Measurements from ENCODE around the gene SUB1.

DNA sequence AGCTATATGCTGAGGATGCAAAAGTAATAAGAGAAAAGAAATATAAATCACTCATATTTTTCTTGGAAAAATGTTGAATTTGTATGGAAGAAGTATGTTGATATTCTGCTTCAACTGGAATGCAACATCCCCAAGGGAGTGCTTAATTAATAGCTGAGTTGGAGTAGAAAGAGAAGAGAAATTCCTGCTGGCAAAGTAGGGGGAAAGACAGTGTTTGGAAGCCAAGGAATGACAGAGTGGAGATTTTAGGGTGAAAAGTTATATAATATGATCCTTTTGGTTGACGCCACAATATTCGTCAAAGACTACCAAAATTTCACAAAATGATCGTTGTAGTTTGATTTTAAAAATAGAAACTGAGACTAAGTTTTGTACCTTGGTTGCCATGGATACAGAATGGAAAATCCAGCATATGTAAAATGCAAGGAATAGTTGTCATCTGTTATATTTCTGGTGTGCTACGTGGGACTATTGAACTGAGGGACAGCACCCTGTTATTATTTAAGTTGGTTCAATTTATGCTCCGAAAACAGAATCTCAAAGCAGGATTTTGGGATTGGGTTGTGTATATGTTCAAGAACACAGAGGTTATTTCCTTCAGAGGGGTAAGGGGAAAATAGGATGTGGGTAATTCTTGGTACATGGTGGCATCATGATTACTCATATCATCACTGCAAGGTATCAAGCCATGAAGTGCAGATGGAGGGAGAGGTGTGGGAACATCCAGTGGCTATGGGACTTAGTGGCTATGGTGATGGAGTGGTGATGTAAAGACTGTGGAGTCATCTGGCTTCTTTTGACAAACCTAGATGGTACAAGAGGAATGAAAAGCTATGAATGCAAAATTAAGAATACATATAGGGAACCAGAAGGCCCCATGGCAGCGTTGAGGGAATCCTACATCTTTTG, 61.0 kb downstream of the SUB1 start:
- TF ChIP-seq, protein P1, sequence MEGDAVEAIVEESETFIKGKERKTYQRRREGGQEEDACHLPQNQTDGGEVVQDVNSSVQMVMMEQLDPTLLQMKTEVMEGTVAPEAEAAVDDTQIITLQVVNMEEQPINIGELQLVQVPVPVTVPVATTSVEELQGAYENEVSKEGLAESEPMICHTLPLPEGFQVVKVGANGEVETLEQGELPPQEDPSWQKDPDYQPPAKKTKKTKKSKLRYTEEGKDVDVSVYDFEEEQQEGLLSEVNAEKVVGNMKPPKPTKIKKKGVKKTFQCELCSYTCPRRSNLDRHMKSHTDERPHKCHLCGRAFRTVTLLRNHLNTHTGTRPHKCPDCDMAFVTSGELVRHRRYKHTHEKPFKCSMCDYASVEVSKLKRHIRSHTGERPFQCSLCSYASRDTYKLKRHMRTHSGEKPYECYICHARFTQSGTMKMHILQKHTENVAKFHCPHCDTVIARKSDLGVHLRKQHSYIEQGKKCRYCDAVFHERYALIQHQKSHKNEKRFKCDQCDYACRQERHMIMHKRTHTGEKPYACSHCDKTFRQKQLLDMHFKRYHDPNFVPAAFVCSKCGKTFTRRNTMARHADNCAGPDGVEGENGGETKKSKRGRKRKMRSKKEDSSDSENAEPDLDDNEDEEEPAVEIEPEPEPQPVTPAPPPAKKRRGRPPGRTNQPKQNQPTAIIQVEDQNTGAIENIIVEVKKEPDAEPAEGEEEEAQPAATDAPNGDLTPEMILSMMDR (conservative IDR thresholded peaks at IDR 0.05; ENCODE audit: low read length) = no peak
- no peak for TF ChIP-seq EZH2phosphoT487 (IDR thresholded peaks at IDR 0.05; ENCODE audit: borderline replicate concordance)

All from Loucy (cell line).